ENCODE results near the gene FGF3. TPM values are rescaled to one million over a fixed set of nuclear protein-coding genes. Genes with fewer than 3 reads are reported as not detected.

The FGF3 gene
- total and polyA plus RNA-seq, 4 donors = not detected

DNA sequence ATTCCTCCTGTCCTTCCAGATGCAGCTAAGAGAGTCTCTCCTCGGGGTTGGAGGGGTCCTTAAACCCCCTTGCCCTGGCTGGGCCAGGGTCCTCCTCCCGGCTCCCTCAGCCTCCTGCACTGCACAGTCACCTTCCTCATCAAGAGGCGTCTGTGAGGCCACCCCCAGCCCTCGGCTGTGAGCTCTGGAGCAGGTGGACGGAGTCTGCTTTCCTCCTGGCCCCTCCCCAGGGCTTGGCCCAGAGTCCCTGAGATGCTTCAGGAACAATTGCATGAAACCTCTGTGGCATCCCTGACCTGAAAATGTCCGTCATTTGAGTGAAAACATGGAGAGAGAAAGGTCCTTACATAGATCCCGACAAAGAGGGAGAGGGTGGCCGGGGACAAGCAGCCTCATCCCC is 6.7 kb upstream of the FGF3 start:
- Histone ChIP-seq H3K4me3 (no peak overlapping the region), H3K36me3 (ENCODE audit: control insufficient read depth in 4 of 4, insufficient read depth in 4 of 4, low read length in 4 of 4) (no peaks in the 10 kb centered on the region), H3K27ac (ENCODE audit: low read depth in 1 of 2, low read length in 1 of 2) (no peak overlapping the region), H3K4me1 (ENCODE audit: control insufficient read depth in 5 of 5, insufficient read depth in 5 of 5, low read length in 5 of 5) (no peaks in the 10 kb centered on the region), H3K9me3 (ENCODE audit: control insufficient read depth in 4 of 4, insufficient read depth in 3 of 4, low read length in 3 of 4) (peaks cover 0 to 11% (median 0%) of the 10 kb centered on the region in 4 donors), H3K27me3 (ENCODE audit: control insufficient read depth in 3 of 3, insufficient read depth in 3 of 3, low read length in 2 of 3) (peaks cover 2 to 32% (median 11%) of the 10 kb centered on the region in 3 donors), H3K9ac (ENCODE audit: insufficient read depth in 1 of 2, low read length in 2 of 2) (no peak overlapping the region)
- ATAC-seq (ENCODE audit: insufficient read depth, low FRiP score) (no peak), DNase-seq (no peak)
- TF ChIP-seq CTCF (IDR thresholded peaks at IDR 0.05; ENCODE audit: control extremely low read depth, extremely low read depth) = no peak
- WGBS, 2 donors = 50 to 62% methylated on average over 8 of the region's 8 CpGs

GRCh38 chr11:69825037-69825834 is 6.0 kb upstream of the FGF3 start:
- Histone ChIP-seq H3K9ac (ENCODE audit: insufficient read depth in 1 of 2, low read length in 2 of 2) (no peak overlapping the region), H3K27me3 (ENCODE audit: control insufficient read depth in 3 of 3, insufficient read depth in 3 of 3, low read length in 2 of 3) (peaks cover 8 to 39% (median 11%) of the 10 kb centered on the region in 3 donors), H3K36me3 (ENCODE audit: control insufficient read depth in 4 of 4, insufficient read depth in 4 of 4, low read length in 4 of 4) (no peaks in the 10 kb centered on the region), H3K27ac (ENCODE audit: low read depth in 1 of 2, low read length in 1 of 2) (no peak overlapping the region), H3K9me3 (ENCODE audit: control insufficient read depth in 4 of 4, insufficient read depth in 3 of 4, low read length in 3 of 4) (peaks cover 0 to 11% (median 0%) of the 10 kb centered on the region in 4 donors), H3K4me1 (ENCODE audit: control insufficient read depth in 5 of 5, insufficient read depth in 5 of 5, low read length in 5 of 5) (no peaks in the 10 kb centered on the region), H3K4me3 (no peak overlapping the region)
- 77 to 84% methylated on average over 19 to 20 of the region's 20 CpGs for WGBS, 2 donors
- no peak for TF ChIP-seq CTCF (IDR thresholded peaks at IDR 0.05; ENCODE audit: control extremely low read depth, extremely low read depth)
- ATAC-seq (ENCODE audit: insufficient read depth, low FRiP score) = no peak
- DNase-seq = no peak

DNA sequence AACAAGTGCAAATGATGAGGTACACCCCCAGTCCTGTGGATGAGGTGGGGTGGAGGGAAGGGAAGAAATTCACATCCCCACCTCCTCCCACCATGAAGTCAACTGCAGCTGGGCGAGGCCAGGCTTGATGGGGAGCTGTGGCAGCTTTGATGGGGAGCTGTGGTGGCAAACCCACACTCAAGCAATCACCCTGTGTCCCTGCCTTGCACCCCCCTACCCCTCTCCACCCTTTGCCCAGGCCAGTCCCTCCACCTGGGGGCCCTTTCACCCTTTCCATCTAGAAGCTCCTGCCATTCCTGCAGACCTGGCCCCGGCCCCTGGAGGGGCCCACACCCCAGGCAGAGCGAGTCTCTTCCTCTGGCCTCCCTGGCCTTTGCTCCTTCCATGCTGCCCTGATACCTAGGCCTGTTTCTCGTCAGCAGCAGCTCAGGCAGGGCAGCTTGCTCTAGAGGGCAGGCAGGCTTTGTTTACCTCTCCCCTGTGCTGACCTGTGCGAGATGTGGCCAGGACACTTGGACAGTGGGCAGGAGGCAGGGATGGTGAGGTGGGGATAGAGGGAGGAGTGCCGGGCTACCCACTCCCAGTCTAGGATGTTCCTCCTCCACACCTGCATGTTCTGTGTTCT is 4.5 kb upstream of the FGF3 start:
- Histone ChIP-seq H3K9ac (ENCODE audit: insufficient read depth in 1 of 2, low read length in 2 of 2) (no peak overlapping the region), H3K4me1 (ENCODE audit: control insufficient read depth in 5 of 5, insufficient read depth in 5 of 5, low read length in 5 of 5) (no peaks in the 10 kb centered on the region), H3K36me3 (ENCODE audit: control insufficient read depth in 4 of 4, insufficient read depth in 4 of 4, low read length in 4 of 4) (no peaks in the 10 kb centered on the region), H3K27ac (ENCODE audit: low read depth in 1 of 2, low read length in 1 of 2) (no peak overlapping the region), H3K4me3 (no peak overlapping the region), H3K27me3 (ENCODE audit: control insufficient read depth in 3 of 3, insufficient read depth in 3 of 3, low read length in 2 of 3) (peaks cover 17 to 49% (median 23%) of the 10 kb centered on the region in 3 donors), H3K9me3 (ENCODE audit: control insufficient read depth in 4 of 4, insufficient read depth in 3 of 4, low read length in 3 of 4) (peaks cover 0 to 11% (median 0%) of the 10 kb centered on the region in 4 donors)
- DNase-seq = no peak
- no peak for ATAC-seq (ENCODE audit: insufficient read depth, low FRiP score)
- no peak for TF ChIP-seq CTCF (IDR thresholded peaks at IDR 0.05; ENCODE audit: control extremely low read depth, extremely low read depth)
- WGBS, 2 donors = 53 to 73% methylated on average over 6 of the region's 6 CpGs
